OCI-LY7 (cell line): ENCODE results near the gene CARMIL1.

Experiments
- EZH2phosphoT487 ChIP-seq: fragments of 200-600 bp; sonication (generic); IDR thresholded peaks from 2 replicates; pipeline ENCODE4 v1.6.1; 2018; ENCODE audit warnings: low read depth, borderline replicate concordance, mild to moderate bottlenecking, mixed run types, antibody characterized with exemption, low read length, moderate library complexity, mixed read lengths
- TF ChIP-seq, protein P1 (sequence below): fragments of 200-600 bp; sonication (generic); conservative IDR thresholded peaks from 2 replicates; pipeline ENCODE4 v1.5.1; 2014; ENCODE audit warnings: mild to moderate bottlenecking, antibody characterized with exemption, low read length, moderate library complexity, mixed read lengths

DNA sequence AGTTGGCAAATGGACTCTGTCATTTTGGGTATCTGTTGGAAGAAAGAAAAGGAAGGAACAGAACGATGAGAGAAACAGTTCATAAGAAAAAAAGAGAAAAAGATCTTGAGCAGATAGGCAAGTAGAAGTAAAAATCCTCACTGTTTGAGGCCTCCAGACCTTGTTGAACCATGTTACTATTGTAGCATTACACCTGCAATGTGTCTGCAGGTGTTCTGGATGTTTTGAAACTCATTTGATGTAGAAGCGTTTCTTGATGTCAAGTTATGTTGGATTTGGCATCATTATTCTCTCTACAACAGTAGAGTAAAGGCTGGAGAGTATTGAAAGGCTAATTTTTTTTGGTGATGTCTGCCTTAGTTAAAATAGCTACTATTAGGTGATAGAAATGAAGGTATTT, 108.7 kb downstream of the CARMIL1 start:
- TF ChIP-seq, protein P1, sequence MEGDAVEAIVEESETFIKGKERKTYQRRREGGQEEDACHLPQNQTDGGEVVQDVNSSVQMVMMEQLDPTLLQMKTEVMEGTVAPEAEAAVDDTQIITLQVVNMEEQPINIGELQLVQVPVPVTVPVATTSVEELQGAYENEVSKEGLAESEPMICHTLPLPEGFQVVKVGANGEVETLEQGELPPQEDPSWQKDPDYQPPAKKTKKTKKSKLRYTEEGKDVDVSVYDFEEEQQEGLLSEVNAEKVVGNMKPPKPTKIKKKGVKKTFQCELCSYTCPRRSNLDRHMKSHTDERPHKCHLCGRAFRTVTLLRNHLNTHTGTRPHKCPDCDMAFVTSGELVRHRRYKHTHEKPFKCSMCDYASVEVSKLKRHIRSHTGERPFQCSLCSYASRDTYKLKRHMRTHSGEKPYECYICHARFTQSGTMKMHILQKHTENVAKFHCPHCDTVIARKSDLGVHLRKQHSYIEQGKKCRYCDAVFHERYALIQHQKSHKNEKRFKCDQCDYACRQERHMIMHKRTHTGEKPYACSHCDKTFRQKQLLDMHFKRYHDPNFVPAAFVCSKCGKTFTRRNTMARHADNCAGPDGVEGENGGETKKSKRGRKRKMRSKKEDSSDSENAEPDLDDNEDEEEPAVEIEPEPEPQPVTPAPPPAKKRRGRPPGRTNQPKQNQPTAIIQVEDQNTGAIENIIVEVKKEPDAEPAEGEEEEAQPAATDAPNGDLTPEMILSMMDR, result no peak
- no peak for TF ChIP-seq EZH2phosphoT487
